HepG2 (cell line): ENCODE data around the gene ANKRD27. TPM values are rescaled to one million over a fixed set of nuclear protein-coding genes. Genes with fewer than 3 reads are reported as not detected.
A peak's percentile ranks its signal among the peaks of the same experiment; 100 is the strongest.

Source experiments
- BCL6 ChIP-seq: IDR thresholded peaks from 2 replicates; pipeline ENCODE4 v1.6.1; 2016; ENCODE audit warnings: missing genetic modification reagents, missing compliant biosample characterization
- CEBPG ChIP-seq: IDR thresholded peaks from 2 replicates; pipeline ENCODE4 v1.6.1; 2016
- FOXM1 ChIP-seq: sonication (generic); formaldehyde crosslinking; IDR thresholded peaks from 2 replicates; pipeline ENCODE4 v1.5.0; 2020; ENCODE audit warnings: missing genetic modification reagents
- HDAC1 ChIP-seq: sonication (generic); formaldehyde crosslinking; IDR thresholded peaks from 2 replicates; pipeline ENCODE4 v1.5.1; 2020; ENCODE audit warnings: mild to moderate bottlenecking, missing genetic modification reagents
- HMG20A ChIP-seq: IDR thresholded peaks from 2 replicates; pipeline ENCODE4 v1.6.1; 2016; ENCODE audit warnings: borderline replicate concordance
- NR3C1 ChIP-seq: sonication (generic); formaldehyde crosslinking; IDR thresholded peaks from 2 replicates; pipeline ENCODE4 v1.4.0; 2020; ENCODE audit warnings: missing genetic modification reagents
- NRL ChIP-seq: sonication (generic); formaldehyde crosslinking; IDR thresholded peaks from 2 replicates; pipeline ENCODE4 v1.5.0; 2020; ENCODE audit warnings: missing genetic modification reagents, mild to moderate bottlenecking, moderate library complexity, borderline replicate concordance
- PCBP1 ChIP-seq: fragments of 200-400 bp; formaldehyde crosslinking; IDR thresholded peaks from 2 replicates; pipeline ENCODE4 v1.6.1; 2017; ENCODE audit warnings: mild to moderate bottlenecking, low read depth, low read length, borderline replicate concordance
- POLR2G ChIP-seq: fragments of 200-400 bp; formaldehyde crosslinking; IDR thresholded peaks from 2 replicates; pipeline ENCODE4 v1.6.1; 2018; ENCODE audit warnings: mild to moderate bottlenecking, low read depth, low read length, moderate library complexity
- SYNCRIP ChIP-seq: fragments of 200-400 bp; formaldehyde crosslinking; IDR thresholded peaks from 2 replicates; pipeline ENCODE4 v1.6.1; 2018; ENCODE audit warnings: mild to moderate bottlenecking, low read depth, low read length; ENCODE audit not compliant: insufficient read depth
- U2AF2 ChIP-seq: fragments of 200-400 bp; formaldehyde crosslinking; IDR thresholded peaks from 2 replicates; pipeline ENCODE4 v1.6.1; 2017; ENCODE audit warnings: low read depth, mild to moderate bottlenecking, low read length
- YEATS4 ChIP-seq: sonication (generic); formaldehyde crosslinking; IDR thresholded peaks from 2 replicates; pipeline ENCODE4 v1.4.0; 2020; ENCODE audit warnings: missing genetic modification reagents, borderline replicate concordance
- ZBTB20 ChIP-seq: sonication (generic); formaldehyde crosslinking; IDR thresholded peaks from 2 replicates; pipeline ENCODE4 v1.8.1; 2023; ENCODE audit warnings: missing genetic modification reagents, low read depth, mild to moderate bottlenecking, borderline replicate concordance
- ZNF121 ChIP-seq: sonication (generic); formaldehyde crosslinking; IDR thresholded peaks from 2 replicates; pipeline ENCODE4 v1.5.0; 2020; ENCODE audit warnings: mild to moderate bottlenecking, missing genetic modification reagents
- ZNF138 ChIP-seq: sonication (generic); formaldehyde crosslinking; IDR thresholded peaks from 2 replicates; pipeline ENCODE4 v1.5.0; 2020; ENCODE audit warnings: mild to moderate bottlenecking, low read depth, missing genetic modification reagents
- polyA plus RNA-seq, 8 experiments: library from polyadenylated mRNA; depleted of rRNA in 3 of 8; stranded (reverse) in 7 of 8; unstranded in 1 of 8; fragments of >200 nt; fragmentation: Illumina TruSeq in 4 of 8; extraction: Trizol in 4 of 8; gene quantifications; 2 replicates each; pipeline versions ENCODE4 v1.2.1 to v1.2.3, GENCODE V29; 2011 to 2016; ENCODE audit warnings: low read depth in 4 of 8, missing spikeins in 1 of 8, mixed read lengths in 1 of 8; ENCODE audit not compliant: insufficient read depth in 1 of 8
- total RNA-seq, 5 experiments: library from RNA; depleted of rRNA; stranded (reverse); fragments of >200 nt; fragmentation: Illumina TruSeq; extraction: Trizol; gene quantifications; 2 replicates each; pipeline ENCODE4 v1.2.3, GENCODE V29; 2016; ENCODE audit warnings: low read depth in 1 of 5
- TF ChIP-seq, protein P1 (sequence below): sonication (generic); formaldehyde crosslinking; IDR thresholded peaks from 2 replicates; pipeline ENCODE4 v1.5.0; 2020; ENCODE audit warnings: mild to moderate bottlenecking, missing genetic modification reagents
- TF ChIP-seq, protein P2 (sequence below): sonication (generic); formaldehyde crosslinking; IDR thresholded peaks from 2 replicates; pipeline ENCODE4 v1.4.0; 2020; ENCODE audit warnings: low read depth, mild to moderate bottlenecking, missing genetic modification reagents
- TF ChIP-seq, protein P3 (sequence below): IDR thresholded peaks from 2 replicates; pipeline ENCODE4 v1.6.1; 2016; ENCODE audit warnings: missing genetic modification reagents, missing compliant biosample characterization
- TF ChIP-seq, protein P4 (sequence below): sonication (generic); formaldehyde crosslinking; IDR thresholded peaks from 2 replicates; pipeline ENCODE4 v1.4.0; 2020; ENCODE audit warnings: mild to moderate bottlenecking, missing genetic modification reagents
- TF ChIP-seq, protein P5 (sequence below): sonication (generic); formaldehyde crosslinking; IDR thresholded peaks from 2 replicates; pipeline ENCODE4 v1.9.0; 2021; ENCODE audit warnings: missing genetic modification reagents, borderline replicate concordance

ANKRD27 gene
- total and polyA plus RNA-seq, 2 of the 13 experiments (the other 11 are each of a cell fraction or from before 2014, with no cell fraction given), result 22.2 to 23.7 TPM

DNA sequence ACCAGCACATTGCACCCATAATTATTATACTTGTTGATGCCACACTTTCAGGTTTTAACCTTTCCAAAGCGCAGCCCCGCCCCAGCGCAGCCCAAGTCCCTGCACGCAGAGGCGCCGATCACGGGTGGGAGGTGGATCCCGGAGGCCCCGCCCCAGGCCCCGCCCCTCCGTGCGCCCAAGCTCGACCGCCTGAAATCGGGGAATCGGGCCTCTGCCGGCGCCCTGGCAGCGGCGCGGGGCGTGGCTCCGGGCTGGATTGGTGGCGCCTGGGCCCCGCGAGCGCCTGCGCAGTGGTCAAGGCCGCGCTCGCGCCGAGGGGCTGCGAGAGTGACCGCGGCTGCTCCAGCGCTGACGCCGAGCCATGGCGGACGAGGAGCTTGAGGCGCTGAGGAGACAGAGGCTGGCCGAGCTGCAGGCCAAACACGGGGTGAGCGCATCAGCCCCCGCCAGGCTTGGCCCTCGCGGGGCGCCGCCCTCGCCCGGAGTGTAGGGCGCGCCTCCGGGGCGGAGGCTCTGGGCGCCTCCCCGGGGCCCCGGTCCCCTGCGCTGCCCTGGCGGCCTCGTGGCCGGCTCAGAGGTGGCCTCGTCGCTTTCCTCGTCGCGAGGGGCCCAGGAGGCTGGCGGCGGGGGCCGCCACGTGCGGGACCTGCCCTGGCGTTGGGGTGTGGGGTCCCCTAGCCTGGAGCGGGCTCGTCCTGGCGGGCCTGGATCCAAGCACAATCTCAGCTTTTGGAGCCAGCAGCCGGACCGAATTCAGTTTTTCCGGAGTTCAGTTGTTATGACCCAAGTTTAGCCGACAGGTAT lies 93.9 kb downstream of the ANKRD27 start, which contains the start of gene PDCD5 (continued):
- TF ChIP-seq, protein P1, sequence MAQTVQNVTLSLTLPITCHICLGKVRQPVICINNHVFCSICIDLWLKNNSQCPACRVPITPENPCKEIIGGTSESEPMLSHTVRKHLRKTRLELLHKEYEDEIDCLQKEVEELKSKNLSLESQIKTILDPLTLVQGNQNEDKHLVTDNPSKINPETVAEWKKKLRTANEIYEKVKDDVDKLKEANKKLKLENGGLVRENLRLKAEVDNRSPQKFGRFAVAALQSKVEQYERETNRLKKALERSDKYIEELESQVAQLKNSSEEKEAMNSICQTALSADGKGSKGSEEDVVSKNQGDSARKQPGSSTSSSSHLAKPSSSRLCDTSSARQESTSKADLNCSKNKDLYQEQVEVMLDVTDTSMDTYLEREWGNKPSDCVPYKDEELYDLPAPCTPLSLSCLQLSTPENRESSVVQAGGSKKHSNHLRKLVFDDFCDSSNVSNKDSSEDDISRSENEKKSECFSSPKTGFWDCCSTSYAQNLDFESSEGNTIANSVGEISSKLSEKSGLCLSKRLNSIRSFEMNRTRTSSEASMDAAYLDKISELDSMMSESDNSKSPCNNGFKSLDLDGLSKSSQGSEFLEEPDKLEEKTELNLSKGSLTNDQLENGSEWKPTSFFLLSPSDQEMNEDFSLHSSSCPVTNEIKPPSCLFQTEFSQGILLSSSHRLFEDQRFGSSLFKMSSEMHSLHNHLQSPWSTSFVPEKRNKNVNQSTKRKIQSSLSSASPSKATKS, result no peak
- TF ChIP-seq, protein P2, sequence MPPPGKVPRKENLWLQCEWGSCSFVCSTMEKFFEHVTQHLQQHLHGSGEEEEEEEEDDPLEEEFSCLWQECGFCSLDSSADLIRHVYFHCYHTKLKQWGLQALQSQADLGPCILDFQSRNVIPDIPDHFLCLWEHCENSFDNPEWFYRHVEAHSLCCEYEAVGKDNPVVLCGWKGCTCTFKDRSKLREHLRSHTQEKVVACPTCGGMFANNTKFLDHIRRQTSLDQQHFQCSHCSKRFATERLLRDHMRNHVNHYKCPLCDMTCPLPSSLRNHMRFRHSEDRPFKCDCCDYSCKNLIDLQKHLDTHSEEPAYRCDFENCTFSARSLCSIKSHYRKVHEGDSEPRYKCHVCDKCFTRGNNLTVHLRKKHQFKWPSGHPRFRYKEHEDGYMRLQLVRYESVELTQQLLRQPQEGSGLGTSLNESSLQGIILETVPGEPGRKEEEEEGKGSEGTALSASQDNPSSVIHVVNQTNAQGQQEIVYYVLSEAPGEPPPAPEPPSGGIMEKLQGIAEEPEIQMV (CRISPR knock-in tag), result no peak; the same call in 1 of the 2 replicates
- TF ChIP-seq FOXM1, result no peak
- peak; percentile 55 for TF ChIP-seq HDAC1
- TF ChIP-seq SYNCRIP, result no peak
- no peak for TF ChIP-seq PCBP1
- TF ChIP-seq BCL6 (CRISPR knock-in tag), result 0 out of 2 replicates have a peak, but pooled peaks have one; percentile 7
- TF ChIP-seq ZBTB20, result no peak
- no peak for TF ChIP-seq HMG20A (CRISPR knock-in tag)
- TF ChIP-seq, protein P3, sequence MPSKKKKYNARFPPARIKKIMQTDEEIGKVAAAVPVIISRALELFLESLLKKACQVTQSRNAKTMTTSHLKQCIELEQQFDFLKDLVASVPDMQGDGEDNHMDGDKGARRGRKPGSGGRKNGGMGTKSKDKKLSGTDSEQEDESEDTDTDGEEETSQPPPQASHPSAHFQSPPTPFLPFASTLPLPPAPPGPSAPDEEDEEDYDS (CRISPR knock-in tag), result peak; percentile 74
- TF ChIP-seq NRL (CRISPR knock-in tag), result no peak
- TF ChIP-seq, protein P4, sequence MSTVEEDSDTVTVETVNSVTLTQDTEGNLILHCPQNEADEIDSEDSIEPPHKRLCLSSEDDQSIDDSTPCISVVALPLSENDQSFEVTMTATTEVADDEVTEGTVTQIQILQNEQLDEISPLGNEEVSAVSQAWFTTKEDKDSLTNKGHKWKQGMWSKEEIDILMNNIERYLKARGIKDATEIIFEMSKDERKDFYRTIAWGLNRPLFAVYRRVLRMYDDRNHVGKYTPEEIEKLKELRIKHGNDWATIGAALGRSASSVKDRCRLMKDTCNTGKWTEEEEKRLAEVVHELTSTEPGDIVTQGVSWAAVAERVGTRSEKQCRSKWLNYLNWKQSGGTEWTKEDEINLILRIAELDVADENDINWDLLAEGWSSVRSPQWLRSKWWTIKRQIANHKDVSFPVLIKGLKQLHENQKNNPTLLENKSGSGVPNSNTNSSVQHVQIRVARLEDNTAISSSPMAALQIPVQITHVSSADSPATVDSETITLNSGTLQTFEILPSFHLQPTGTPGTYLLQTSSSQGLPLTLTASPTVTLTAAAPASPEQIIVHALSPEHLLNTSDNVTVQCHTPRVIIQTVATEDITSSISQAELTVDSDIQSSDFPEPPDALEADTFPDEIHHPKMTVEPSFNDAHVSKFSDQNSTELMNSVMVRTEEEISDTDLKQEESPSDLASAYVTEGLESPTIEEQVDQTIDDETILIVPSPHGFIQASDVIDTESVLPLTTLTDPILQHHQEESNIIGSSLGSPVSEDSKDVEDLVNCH (CRISPR knock-in tag), result no peak
- no peak for TF ChIP-seq U2AF2
- TF ChIP-seq, protein P5, sequence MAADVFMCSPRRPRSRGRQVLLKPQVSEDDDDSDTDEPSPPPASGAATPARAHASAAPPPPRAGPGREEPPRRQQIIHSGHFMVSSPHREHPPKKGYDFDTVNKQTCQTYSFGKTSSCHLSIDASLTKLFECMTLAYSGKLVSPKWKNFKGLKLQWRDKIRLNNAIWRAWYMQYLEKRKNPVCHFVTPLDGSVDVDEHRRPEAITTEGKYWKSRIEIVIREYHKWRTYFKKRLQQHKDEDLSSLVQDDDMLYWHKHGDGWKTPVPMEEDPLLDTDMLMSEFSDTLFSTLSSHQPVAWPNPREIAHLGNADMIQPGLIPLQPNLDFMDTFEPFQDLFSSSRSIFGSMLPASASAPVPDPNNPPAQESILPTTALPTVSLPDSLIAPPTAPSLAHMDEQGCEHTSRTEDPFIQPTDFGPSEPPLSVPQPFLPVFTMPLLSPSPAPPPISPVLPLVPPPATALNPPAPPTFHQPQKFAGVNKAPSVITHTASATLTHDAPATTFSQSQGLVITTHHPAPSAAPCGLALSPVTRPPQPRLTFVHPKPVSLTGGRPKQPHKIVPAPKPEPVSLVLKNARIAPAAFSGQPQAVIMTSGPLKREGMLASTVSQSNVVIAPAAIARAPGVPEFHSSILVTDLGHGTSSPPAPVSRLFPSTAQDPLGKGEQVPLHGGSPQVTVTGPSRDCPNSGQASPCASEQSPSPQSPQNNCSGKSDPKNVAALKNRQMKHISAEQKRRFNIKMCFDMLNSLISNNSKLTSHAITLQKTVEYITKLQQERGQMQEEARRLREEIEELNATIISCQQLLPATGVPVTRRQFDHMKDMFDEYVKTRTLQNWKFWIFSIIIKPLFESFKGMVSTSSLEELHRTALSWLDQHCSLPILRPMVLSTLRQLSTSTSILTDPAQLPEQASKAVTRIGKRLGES (CRISPR knock-in tag), result no peak
- TF ChIP-seq YEATS4, result peak; percentile 89
- TF ChIP-seq POLR2G, result peak; percentile 92
- TF ChIP-seq ZNF138 (CRISPR knock-in tag), result peak; percentile 28; the same call in 1 of the 2 replicates
- TF ChIP-seq ZNF121 (CRISPR knock-in tag), result no peak
- no peak for TF ChIP-seq CEBPG (CRISPR knock-in tag)
- no peak for TF ChIP-seq NR3C1 (CRISPR knock-in tag)
